Esophagus (tissue), 2 donors: ENCODE measurements around the gene ST6GALNAC1. TPM values are rescaled to one million over a fixed set of nuclear protein-coding genes. Genes with fewer than 3 reads are reported as not detected.

ENCODE experiments used
- H3K27ac ChIP-seq, 2 donors: one replicate each; pipeline ENCODE4 v1.5.1; 2013; ENCODE audit warnings: low read depth in 2 of 2, mild to moderate bottlenecking in 2 of 2, inconsistent platforms in 1 of 2, low read length in 1 of 2, moderate library complexity in 1 of 2
- H3K27me3 ChIP-seq, 2 donors: one replicate each; pipeline ENCODE4 v1.6.1; 2013; ENCODE audit warnings: low read length in 2 of 2, control low read depth in 1 of 2, mild to moderate bottlenecking in 1 of 2; ENCODE audit not compliant: insufficient read depth in 2 of 2, control insufficient read depth in 1 of 2
- H3K36me3 ChIP-seq, 2 donors: one replicate each; pipeline ENCODE4 v1.6.1; 2013; ENCODE audit warnings: low read length in 1 of 2; ENCODE audit not compliant: control insufficient read depth in 2 of 2, insufficient read depth in 2 of 2
- H3K4me1 ChIP-seq, 2 donors: one replicate each; pipeline ENCODE4 v1.6.1; 2013; ENCODE audit warnings: low read length in 1 of 2; ENCODE audit not compliant: control insufficient read depth in 2 of 2, insufficient read depth in 2 of 2
- H3K4me3 ChIP-seq, 2 donors: one replicate each; pipeline ENCODE4 v1.5.1; 2013; ENCODE audit warnings: low read length in 2 of 2, mild to moderate bottlenecking in 2 of 2, low read depth in 1 of 2, moderate library complexity in 1 of 2
- H3K9me3 ChIP-seq, 2 donors: one replicate each; pipeline ENCODE4 v1.6.1; 2013; ENCODE audit warnings: mild to moderate bottlenecking in 2 of 2, low read depth in 1 of 2, low read length in 1 of 2, moderate library complexity in 1 of 2; ENCODE audit not compliant: control insufficient read depth in 2 of 2, insufficient read depth in 1 of 2
- WGBS, 2 donors: extraction: QIAGEN DNeasy Blood & Tissue Kit; methylation state at CpG; one replicate each; pipeline ENCODE4 v1.1.7; 2013; 5-methylcytosine and 5-hydroxymethylcytosine counted together
- polyA plus RNA-seq, 2 donors: library from polyadenylated mRNA; stranded (reverse); fragments of 200-250 nt; gene quantifications; one replicate each; pipeline ENCODE4 v1.2.3, GENCODE V29; 2013
- donor health status: healthy with polysubstance abuse.
- donor health status: Bipolar disorder and iron deficiency.

ST6GALNAC1 gene
- 10 to 100 TPM; 20.1 to 40.1 TPM for polyA plus RNA-seq

- 40 to 55% methylated on average over 7 of the region's 7 CpGs for WGBS, 2 donors
- H3K27me3 ChIP-seq: no peaks in the 10 kb centered on the region
- H3K27ac ChIP-seq: peak within 1 kb of the TSS; percentile 87 to 92
- H3K4me1 ChIP-seq: peaks cover 0 to 10% of the 10 kb centered on the region in 2 donors
- no peaks in the 10 kb centered on the region for H3K36me3 ChIP-seq
- peak within 1 kb of the TSS; percentile 44 to 50 for H3K4me3 ChIP-seq
- no peaks in the 10 kb centered on the region for H3K9me3 ChIP-seq
Observed at GRCh38 chr17:76643553-76644148, at the start of gene ST6GALNAC1. Gene ST6GALNAC1, minus strand, starts transcription at chr17:76643757. Its CDS starts 119 bp downstream, at chr17:76643638.

GRCh38 chr17:76691379-76692191, 48.0 kb upstream of the ST6GALNAC1 start:
- no peak overlapping the region for H3K4me3 ChIP-seq
- H3K4me1 ChIP-seq: peaks cover 11 to 14% of the 10 kb centered on the region in 2 donors
- H3K27ac ChIP-seq: peak overlapping the region in 1 of 2 donors; percentile 41
- no peaks in the 10 kb centered on the region for H3K9me3 ChIP-seq
- no peaks in the 10 kb centered on the region for H3K27me3 ChIP-seq
- WGBS, 2 donors: 82 to 84% methylated on average over 14 of the region's 14 CpGs
- H3K36me3 ChIP-seq: no peaks in the 10 kb centered on the region

- Histone ChIP-seq H3K9me3 (no peaks in the 10 kb centered on the region), H3K27me3 (no peaks in the 10 kb centered on the region), H3K27ac (peak overlapping the region in 1 of 2 donors; percentile 27), H3K36me3 (no peaks in the 10 kb centered on the region), H3K4me3 (no peak overlapping the region), H3K4me1 (peaks cover 8 to 13% of the 10 kb centered on the region in 2 donors)
- 80 to 83% methylated on average over 13 of the region's 13 CpGs for WGBS, 2 donors
Observed at GRCh38 chr17:76690596-76691280, 47.2 kb upstream of the ST6GALNAC1 start.

- WGBS, 2 donors: 83 to 87% methylated on average over 11 of the region's 11 CpGs
- no peak overlapping the region for H3K4me3 ChIP-seq
- H3K9me3 ChIP-seq: no peaks in the 10 kb centered on the region
- H3K36me3 ChIP-seq: no peaks in the 10 kb centered on the region
- H3K4me1 ChIP-seq: peaks cover 5 to 15% of the 10 kb centered on the region in 2 donors
- no peak overlapping the region for H3K27ac ChIP-seq
- H3K27me3 ChIP-seq: no peaks in the 10 kb centered on the region
Observed at GRCh38 chr17:76689859-76690258, 46.3 kb upstream of the ST6GALNAC1 start.

- H3K4me3 ChIP-seq: no peak overlapping the region
- peaks cover 4 to 8% of the 10 kb centered on the region in 2 donors for H3K36me3 ChIP-seq
- H3K27me3 ChIP-seq: no peaks in the 10 kb centered on the region
- H3K27ac ChIP-seq: peak overlapping the region; percentile 61 to 88
- H3K9me3 ChIP-seq: no peaks in the 10 kb centered on the region
- WGBS, 2 donors: 52 to 71% methylated on average over 9 to 11 of the region's 11 CpGs
- peaks cover 5 to 15% of the 10 kb centered on the region in 2 donors for H3K4me1 ChIP-seq
Observed at GRCh38 chr17:76688165-76688622, 44.6 kb upstream of the ST6GALNAC1 start.

- Histone ChIP-seq H3K27me3 (no peaks in the 10 kb centered on the region), H3K36me3 (peaks cover 4 to 9% of the 10 kb centered on the region in 2 donors), H3K4me1 (peaks cover 5 to 18% of the 10 kb centered on the region in 2 donors), H3K9me3 (no peaks in the 10 kb centered on the region), H3K27ac (peak overlapping the region; percentile 61 to 88), H3K4me3 (no peak overlapping the region)
- WGBS, 2 donors: 51 to 56% methylated on average over 26 of the region's 26 CpGs
Observed at GRCh38 chr17:76687298-76688164, 44.0 kb upstream of the ST6GALNAC1 start.

GRCh38 chr17:76686538-76687297, 43.2 kb upstream of the ST6GALNAC1 start:
- peak overlapping the region; percentile 61 to 73 for H3K27ac ChIP-seq
- WGBS, 2 donors: 68 to 72% methylated on average over 15 of the region's 15 CpGs
- H3K9me3 ChIP-seq: no peaks in the 10 kb centered on the region
- H3K4me3 ChIP-seq: no peak overlapping the region
- H3K4me1 ChIP-seq: peaks cover 5 to 20% of the 10 kb centered on the region in 2 donors
- peaks cover 4 to 12% of the 10 kb centered on the region in 2 donors for H3K36me3 ChIP-seq
- no peaks in the 10 kb centered on the region for H3K27me3 ChIP-seq

- Histone ChIP-seq H3K4me1 (peaks cover 5 to 20% of the 10 kb centered on the region in 2 donors), H3K27ac (no peak overlapping the region), H3K27me3 (no peaks in the 10 kb centered on the region), H3K9me3 (no peaks in the 10 kb centered on the region), H3K4me3 (no peak overlapping the region), H3K36me3 (peaks cover 4 to 12% of the 10 kb centered on the region in 2 donors)
- 79 to 81% methylated on average over 8 of the region's 8 CpGs for WGBS, 2 donors
Observed at GRCh38 chr17:76685846-76686245, 42.3 kb upstream of the ST6GALNAC1 start.
